CD4-positive, CD25-positive, alpha-beta regulatory T cell (primary cell): Measurements from ENCODE around the gene EMP3. TPM values are rescaled to one million over a fixed set of nuclear protein-coding genes. Genes with fewer than 3 reads are reported as not detected.

Source experiments
- ATAC-seq, 2 donors: fragments of 150-1000 bp; cut with Tn5 transposase; one replicate each; pipeline ENCODE4 v1.10.0; 2021; ENCODE audit warnings: low read depth in 2 of 2, moderate number of reproducible peaks in 2 of 2, moderate library complexity in 1 of 2
- DNase-seq, 3 donors: peaks; one replicate each; pipeline versions ENCODE4 v3.0.0 to v3.0.0-alpha.2; 2012 to 2022; ENCODE audit warnings: mixed read lengths in 1 of 3
- H3K27ac ChIP-seq: one replicate; pipeline ENCODE4 v1.7.0; 2013; ENCODE audit warnings: mild to moderate bottlenecking, low read length; ENCODE audit not compliant: insufficient read depth, poor library complexity, severe bottlenecking
- H3K27me3 ChIP-seq: one replicate; pipeline ENCODE4 v1.7.0; 2013; ENCODE audit warnings: low read length; ENCODE audit not compliant: control insufficient read depth, insufficient read depth
- H3K36me3 ChIP-seq: one replicate; pipeline ENCODE4 v1.7.0; 2013; ENCODE audit warnings: mild to moderate bottlenecking, low read length, moderate library complexity; ENCODE audit not compliant: control insufficient read depth, insufficient read depth
- H3K4me1 ChIP-seq: 2 replicates; pipeline ENCODE4 v1.7.0; 2013; ENCODE audit warnings: mild to moderate bottlenecking, low read length; ENCODE audit not compliant: insufficient read depth, control insufficient read depth, poor library complexity, severe bottlenecking
- H3K4me3 ChIP-seq: one replicate; pipeline ENCODE4 v1.7.0; 2013; ENCODE audit warnings: low read depth, mild to moderate bottlenecking, low read length, moderate library complexity
- H3K9me3 ChIP-seq, 2 experiments: 1 replicate in 1 of 2; 2 replicates in 1 of 2; pipeline ENCODE4 v1.7.0; 2013; ENCODE audit warnings: low read length in 2 of 2, mild to moderate bottlenecking in 1 of 2, moderate library complexity in 1 of 2; ENCODE audit not compliant: control insufficient read depth in 2 of 2
- H3K27ac Mint-ChIP-seq, 3 donors: one replicate each; pipeline ENCODE4 v1.8.0; 2020 to 2022; ENCODE audit warnings: mild to moderate bottlenecking in 3 of 3, mixed read lengths in 3 of 3, moderate library complexity in 2 of 3
- H3K27me3 Mint-ChIP-seq: one replicate; pipeline ENCODE4 v1.8.0; 2022; ENCODE audit warnings: mild to moderate bottlenecking, mixed read lengths
- H3K36me3 Mint-ChIP-seq: one replicate; pipeline ENCODE4 v1.8.0; 2020; ENCODE audit warnings: mixed read lengths
- H3K4me1 Mint-ChIP-seq, 4 donors: one replicate each; pipeline ENCODE4 v1.8.0; 2020 to 2022; ENCODE audit warnings: mixed read lengths in 4 of 4, mild to moderate bottlenecking in 1 of 4
- H3K4me3 Mint-ChIP-seq, 4 donors: one replicate each; pipeline ENCODE4 v1.8.0; 2020 to 2022; ENCODE audit warnings: mild to moderate bottlenecking in 4 of 4, mixed read lengths in 4 of 4, moderate library complexity in 3 of 4
- H3K9me3 Mint-ChIP-seq, 7 donors: one replicate each; pipeline ENCODE4 v1.8.0; 2020 to 2022; ENCODE audit warnings: mixed read lengths in 7 of 7, mild to moderate bottlenecking in 3 of 7, moderate library complexity in 2 of 7
- polyA plus RNA-seq, 4 donors: library from polyadenylated mRNA; unstranded; fragments of 300-500 nt; fragmentation: Illumina TruSeq; gene quantifications; one replicate each; pipeline ENCODE4 v1.2.3, GENCODE V29; 2021
- total RNA-seq: library from RNA; stranded (reverse); gene quantifications from one replicate; pipeline ENCODE4 v1.2.3, GENCODE V29; 2022

Gene EMP3
- total and polyA plus RNA-seq, 5 donors from 2014 or later: 290 to 1,327 (median 875) TPM

DNA sequence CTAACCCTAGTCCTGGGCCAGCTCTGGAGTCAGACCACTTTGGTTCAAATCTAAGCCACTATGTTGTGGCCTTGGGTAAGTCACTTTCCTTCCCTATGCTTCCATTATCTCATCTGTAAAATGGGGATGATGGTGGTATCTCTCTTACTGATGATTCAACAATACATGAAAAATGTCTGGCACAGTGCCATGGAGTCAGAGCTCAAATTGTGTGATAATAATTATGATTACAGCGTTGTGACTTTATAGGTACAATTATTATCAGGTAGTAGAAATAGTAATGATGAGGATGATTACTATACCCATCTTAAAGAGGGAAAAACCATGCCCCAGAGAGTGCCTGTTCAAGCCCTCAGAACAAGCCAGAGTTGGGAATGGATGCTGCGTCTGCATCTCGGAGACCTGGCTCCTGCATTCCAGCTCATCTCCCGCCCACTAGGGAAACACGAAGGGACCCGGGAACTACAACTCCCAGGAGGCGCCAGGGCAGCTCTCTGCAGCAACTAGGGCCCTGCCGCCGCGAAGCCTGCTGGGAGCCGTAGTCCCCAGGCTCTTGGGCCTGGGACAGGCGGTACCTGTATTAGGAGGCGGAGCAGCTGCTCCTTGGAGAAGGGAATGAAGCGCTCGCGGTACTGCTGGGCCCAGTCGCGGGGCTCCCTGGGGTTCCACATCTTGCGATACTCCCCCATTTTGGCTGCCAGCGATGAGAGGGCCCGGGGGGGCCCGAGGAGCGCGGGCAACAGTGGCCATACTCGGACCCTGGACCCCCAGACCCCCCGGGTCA is 37.6 kb downstream of the EMP3 start:
- no peaks in the 10 kb centered on the region for H3K36me3 ChIP-seq
- peak overlapping the region; percentile 84 for H3K27ac ChIP-seq
- no peaks in the 10 kb centered on the region for H3K27me3 ChIP-seq
- peak overlapping the region; percentile 84 for H3K4me3 ChIP-seq
- H3K4me1 ChIP-seq: peaks cover 18% of the 10 kb centered on the region
- H3K27me3 Mint-ChIP-seq: peaks cover 3% of the 10 kb centered on the region
- H3K9me3 Mint-ChIP-seq: no peaks in the 10 kb centered on the region
- H3K36me3 Mint-ChIP-seq: no peaks in the 10 kb centered on the region
- ATAC-seq (peak; percentile 63 to 67), DNase-seq (peak; percentile 83 to 93 (median 86))
- peaks cover 0 to 21% (median 5%) of the 10 kb centered on the region in 4 donors for H3K4me1 Mint-ChIP-seq
- H3K9me3 ChIP-seq: no peaks in the 10 kb centered on the region
- peak overlapping the region; percentile 85 to 92 (median 89) for H3K4me3 Mint-ChIP-seq
- H3K27ac Mint-ChIP-seq: peak overlapping the region; percentile 92 to 96 (median 92)

DNA sequence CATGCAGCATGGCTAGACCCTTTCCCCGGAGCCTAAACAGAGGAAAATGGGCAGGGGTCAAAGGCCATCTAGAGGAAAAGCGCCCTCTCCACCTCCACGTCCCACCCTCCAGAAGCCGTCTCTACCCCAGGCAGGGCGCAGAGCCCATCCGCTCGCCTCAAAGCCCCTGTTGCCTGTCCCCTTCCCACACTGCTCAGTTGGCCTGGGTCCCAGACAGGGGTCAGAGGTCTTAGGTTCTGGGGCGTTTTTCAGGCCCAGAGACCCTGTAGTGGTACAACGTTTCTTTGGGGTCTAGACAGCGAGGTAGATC is 38.1 kb downstream of the EMP3 start:
- peak overlapping the region; percentile 92 to 96 (median 92) for H3K27ac Mint-ChIP-seq
- H3K27me3 Mint-ChIP-seq: peaks cover 5% of the 10 kb centered on the region
- no peaks in the 10 kb centered on the region for H3K36me3 ChIP-seq
- ATAC-seq: no peak
- H3K4me1 ChIP-seq: peaks cover 18% of the 10 kb centered on the region
- peak overlapping the region; percentile 85 to 92 (median 89) for H3K4me3 Mint-ChIP-seq
- DNase-seq: no peak
- no peaks in the 10 kb centered on the region for H3K36me3 Mint-ChIP-seq
- peak overlapping the region; percentile 84 for H3K4me3 ChIP-seq
- H3K9me3 Mint-ChIP-seq: no peaks in the 10 kb centered on the region
- no peaks in the 10 kb centered on the region for H3K27me3 ChIP-seq
- H3K27ac ChIP-seq: peak overlapping the region; percentile 84
- peaks cover 0 to 21% (median 5%) of the 10 kb centered on the region in 4 donors for H3K4me1 Mint-ChIP-seq
- no peaks in the 10 kb centered on the region for H3K9me3 ChIP-seq

DNA sequence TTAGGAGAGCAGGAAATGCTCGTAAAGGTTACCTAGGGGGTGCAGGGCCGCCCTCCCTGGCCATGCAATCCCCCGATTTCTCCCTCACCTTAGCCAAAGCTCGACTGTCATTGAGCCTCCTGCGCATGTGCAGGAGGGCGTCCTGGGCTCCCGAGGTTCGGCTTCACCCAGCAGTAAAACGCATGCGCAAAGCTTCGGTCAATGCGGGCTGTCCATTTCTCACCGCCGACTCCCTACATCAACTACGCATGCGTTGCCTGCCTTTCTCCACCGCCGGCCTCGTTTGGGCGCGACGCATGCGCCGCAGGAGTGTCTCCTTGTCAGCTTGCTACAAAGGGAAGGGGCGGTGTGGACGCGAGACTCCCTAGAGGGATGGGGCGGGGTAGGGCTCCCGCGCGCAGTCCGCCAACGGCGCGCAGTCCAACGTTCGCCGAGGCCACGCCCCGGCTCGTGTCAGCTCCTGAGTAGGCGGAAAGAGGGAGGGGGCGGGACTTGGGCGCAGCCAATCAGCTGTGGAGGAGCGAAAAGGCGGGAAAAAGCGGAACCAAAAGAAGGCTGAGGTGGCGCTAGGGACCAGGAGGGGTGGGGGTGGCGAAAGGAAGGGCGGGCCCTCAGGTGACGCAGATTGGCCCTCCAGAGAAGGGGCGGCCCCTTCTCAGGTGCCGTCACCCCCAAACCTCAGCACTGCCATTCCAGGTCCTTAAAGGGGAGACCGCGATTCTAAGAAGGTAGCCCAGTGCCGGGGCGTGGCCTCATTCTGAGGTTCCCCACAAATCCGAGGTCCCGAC is 38.7 kb downstream of the EMP3 start, which contains the start of the genes SYNGR4 and TMEM143:
SYNGR4 (plus strand) TSS at position 558 of the 788 bp plus-strand sequence. CDS start 1,476 bp downstream, outside the sequence.
TMEM143 (minus strand) TSS at position 131 of the 788 bp plus-strand sequence; CDS start at position 111, 20 bp downstream.
- Mint-ChIP-seq H3K4me1 (peaks cover 0 to 21% (median 5%) of the 10 kb centered on the region in 4 donors), H3K27ac (peak within 1 kb of the TSS; percentile 92 to 96 (median 92)), H3K36me3 (no peaks in the 10 kb centered on the region), H3K27me3 (peaks cover 5% of the 10 kb centered on the region), H3K4me3 (peak within 1 kb of the TSS; percentile 85 to 92 (median 89)), H3K9me3 (no peaks in the 10 kb centered on the region)
- no peaks in the 10 kb centered on the region for H3K36me3 ChIP-seq
- peak; percentile 98 to 100 (median 98) for DNase-seq
- no peaks in the 10 kb centered on the region for H3K27me3 ChIP-seq
- peak; percentile 88 to 91 for ATAC-seq
- H3K9me3 ChIP-seq: no peaks in the 10 kb centered on the region
- H3K27ac ChIP-seq: peak within 1 kb of the TSS; percentile 84
- peaks cover 18% of the 10 kb centered on the region for H3K4me1 ChIP-seq
- H3K4me3 ChIP-seq: peak within 1 kb of the TSS; percentile 84

- no peaks in the 10 kb centered on the region for H3K27me3 ChIP-seq
- Mint-ChIP-seq H3K4me3 (peak overlapping the region; percentile 85 to 92 (median 89)), H3K27me3 (peaks cover 5% of the 10 kb centered on the region), H3K36me3 (no peaks in the 10 kb centered on the region), H3K9me3 (no peaks in the 10 kb centered on the region), H3K27ac (peak overlapping the region; percentile 92 to 96 (median 92)), H3K4me1 (peaks cover 0 to 21% (median 5%) of the 10 kb centered on the region in 4 donors)
- peak overlapping the region; percentile 63 for H3K4me3 ChIP-seq
- H3K36me3 ChIP-seq: no peaks in the 10 kb centered on the region
- H3K27ac ChIP-seq: peak overlapping the region; percentile 84
- ATAC-seq: no peak
- H3K4me1 ChIP-seq: peaks cover 18% of the 10 kb centered on the region
- no peaks in the 10 kb centered on the region for H3K9me3 ChIP-seq
- DNase-seq: no peak
Observed at GRCh38 chr19:48364598-48365348, 39.4 kb downstream of the EMP3 start.

DNA sequence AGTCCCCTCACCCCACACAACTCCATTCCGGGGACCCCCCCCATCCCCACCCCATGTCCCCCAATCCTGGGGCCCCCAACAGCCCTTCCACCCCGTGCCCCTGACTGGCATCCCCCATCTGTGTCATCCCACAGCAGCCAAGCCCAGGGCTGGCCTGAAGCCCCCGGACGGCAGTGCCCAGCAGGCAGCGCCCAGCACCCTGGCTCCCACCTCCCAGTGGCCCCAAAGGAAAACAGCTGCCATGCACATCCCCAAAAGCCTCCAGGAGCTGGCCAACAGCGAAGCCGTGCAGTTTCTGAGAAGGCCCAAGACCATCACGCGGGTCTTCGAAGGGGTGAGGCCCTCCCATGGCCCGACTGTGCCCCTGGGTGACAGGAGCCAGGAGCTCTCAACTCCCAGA is 40.2 kb downstream of the EMP3 start:
- Mint-ChIP-seq H3K27ac (no peak overlapping the region), H3K4me1 (peaks cover 0 to 21% (median 5%) of the 10 kb centered on the region in 4 donors), H3K36me3 (no peaks in the 10 kb centered on the region), H3K4me3 (peak overlapping the region in 1 of 4 donors; percentile 76), H3K27me3 (peaks cover 5% of the 10 kb centered on the region), H3K9me3 (no peaks in the 10 kb centered on the region)
- Histone ChIP-seq H3K9me3 (no peaks in the 10 kb centered on the region), H3K36me3 (no peaks in the 10 kb centered on the region), H3K27me3 (no peaks in the 10 kb centered on the region), H3K27ac (no peak overlapping the region), H3K4me1 (peaks cover 18% of the 10 kb centered on the region), H3K4me3 (no peak overlapping the region)
- DNase-seq (no peak), ATAC-seq (no peak)

DNA sequence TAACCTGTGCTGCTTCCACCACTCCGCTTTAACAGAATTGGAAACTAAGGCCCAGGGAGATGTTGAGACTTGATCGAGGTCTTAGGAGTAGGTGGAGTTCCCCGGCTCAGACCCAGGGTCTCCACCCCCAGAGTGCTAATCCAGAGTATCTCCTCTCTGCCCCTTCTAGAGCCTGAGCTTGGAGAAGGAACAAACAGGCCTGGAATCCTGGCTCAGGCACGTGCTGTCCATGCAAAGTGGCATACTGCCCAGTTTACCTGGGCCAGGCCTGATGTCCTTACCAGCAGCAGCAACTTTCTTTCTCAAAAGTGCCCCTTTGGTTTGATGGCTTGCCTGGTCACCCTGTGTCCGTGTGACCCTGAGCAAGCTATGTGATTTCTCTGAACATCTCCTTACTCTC is 42.5 kb downstream of the EMP3 start:
- no peak overlapping the region for H3K4me3 ChIP-seq
- H3K4me1 ChIP-seq: peaks cover 17% of the 10 kb centered on the region
- no peaks in the 10 kb centered on the region for H3K9me3 ChIP-seq
- no peaks in the 10 kb centered on the region for H3K36me3 ChIP-seq
- no peak overlapping the region for H3K4me3 Mint-ChIP-seq
- no peaks in the 10 kb centered on the region for H3K36me3 Mint-ChIP-seq
- no peak overlapping the region for H3K27ac Mint-ChIP-seq
- no peaks in the 10 kb centered on the region for H3K9me3 Mint-ChIP-seq
- peaks cover 0 to 14% (median 1%) of the 10 kb centered on the region in 4 donors for H3K4me1 Mint-ChIP-seq
- H3K27me3 ChIP-seq: no peaks in the 10 kb centered on the region
- ATAC-seq: no peak
- peaks cover 5% of the 10 kb centered on the region for H3K27me3 Mint-ChIP-seq
- no peak overlapping the region for H3K27ac ChIP-seq
- no peak for DNase-seq

DNA sequence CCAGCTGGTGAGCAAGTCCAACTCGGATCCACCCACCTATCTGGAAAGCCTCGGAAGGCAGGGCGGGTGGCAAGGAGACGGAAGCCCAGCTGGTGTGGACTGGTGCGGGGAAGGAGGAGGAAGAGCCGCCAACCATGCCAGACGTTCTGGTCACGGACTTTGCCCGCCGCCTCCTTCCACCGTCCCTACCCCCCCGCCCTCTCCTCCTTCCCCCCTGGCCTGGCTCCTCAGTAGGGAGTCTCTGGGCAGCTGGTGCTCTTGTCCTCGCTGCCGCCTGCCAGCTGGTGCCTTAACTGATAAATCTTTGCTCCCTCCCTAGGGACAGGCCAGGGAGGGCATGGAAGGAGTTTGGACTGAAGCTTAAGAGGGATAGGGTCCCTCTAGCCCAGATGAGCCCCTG is 43.6 kb downstream of the EMP3 start:
- DNase-seq: no peak
- Histone ChIP-seq H3K27ac (no peak overlapping the region), H3K9me3 (no peaks in the 10 kb centered on the region), H3K27me3 (no peaks in the 10 kb centered on the region), H3K4me1 (peaks cover 8% of the 10 kb centered on the region), H3K36me3 (no peaks in the 10 kb centered on the region), H3K4me3 (no peak overlapping the region)
- Mint-ChIP-seq H3K27ac (no peak overlapping the region), H3K27me3 (peaks cover 5% of the 10 kb centered on the region), H3K9me3 (no peaks in the 10 kb centered on the region), H3K4me3 (no peak overlapping the region), H3K36me3 (no peaks in the 10 kb centered on the region), H3K4me1 (peaks cover 0 to 7% (median 0%) of the 10 kb centered on the region in 4 donors)
- no peak for ATAC-seq
